Nephron progenitor cell (in vitro differentiated cells): ENCODE data around the gene CDHR5.

Source experiments
- DNase-seq: peaks from one replicate; pipeline ENCODE4 v3.0.0; 2021
- H3K27ac Mint-ChIP-seq: 2 replicates; pipeline ENCODE4 v1.8.0; 2021; ENCODE audit warnings: mild to moderate bottlenecking, moderate library complexity, mixed read lengths
- H3K27me3 Mint-ChIP-seq: 2 replicates; pipeline ENCODE4 v1.8.0; 2021; ENCODE audit warnings: mild to moderate bottlenecking, low read depth, mixed read lengths; ENCODE audit not compliant: poor library complexity
- H3K36me3 Mint-ChIP-seq: 2 replicates; pipeline ENCODE4 v1.8.0; 2021; ENCODE audit warnings: low read depth, mixed read lengths
- H3K4me1 Mint-ChIP-seq: 2 replicates; pipeline ENCODE4 v1.8.0; 2021; ENCODE audit warnings: mixed read lengths
- H3K4me3 Mint-ChIP-seq: 2 replicates; pipeline ENCODE4 v1.8.0; 2021; ENCODE audit warnings: mild to moderate bottlenecking, moderate library complexity, mixed read lengths
- H3K9me3 Mint-ChIP-seq: 2 replicates; pipeline ENCODE4 v1.8.0; 2021; ENCODE audit warnings: mild to moderate bottlenecking, moderate library complexity, mixed read lengths
- TF ChIP-seq, protein P1 (sequence below): fragments of 200-600 bp; sonication (generic); IDR thresholded peaks from 2 replicates; pipeline ENCODE4 v1.5.0; 2021; ENCODE audit warnings: antibody characterized with exemption

The CDHR5 gene

DNA sequence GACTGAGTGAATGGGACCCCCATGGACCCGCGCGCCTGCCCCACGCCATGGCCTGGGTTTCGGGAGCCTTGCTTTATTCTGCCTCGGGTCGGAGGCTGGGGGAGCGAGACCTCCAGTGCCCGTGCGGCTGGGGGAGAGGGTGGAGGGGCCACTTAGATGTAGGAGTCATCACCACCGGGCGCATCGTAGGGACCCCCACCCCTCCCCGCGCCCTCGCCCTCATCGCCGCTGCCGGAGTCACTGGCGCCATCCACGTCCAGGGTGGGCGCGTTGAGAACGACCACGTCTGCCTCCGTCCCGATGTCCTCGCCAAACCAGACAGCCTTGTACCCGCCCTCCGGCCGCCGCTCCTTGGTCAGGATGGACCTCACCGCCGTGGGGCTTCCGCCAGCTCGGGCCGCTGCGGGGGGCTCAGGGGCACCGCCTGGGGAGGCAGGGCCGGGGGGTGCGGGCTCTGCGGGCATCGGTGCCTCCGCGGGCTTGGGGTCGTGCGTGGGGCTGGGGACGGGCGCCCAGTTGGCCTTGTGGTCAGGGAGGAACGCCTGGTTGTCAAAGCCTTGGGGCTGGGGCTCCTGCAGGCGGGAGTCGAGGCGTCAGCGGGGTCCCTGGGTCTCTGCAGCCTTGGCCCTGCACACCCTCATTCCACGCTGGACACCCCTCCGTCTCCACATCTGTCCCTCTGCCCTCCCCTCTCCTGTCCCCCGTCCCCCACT is 7.4 kb downstream of the CDHR5 start:
- Mint-ChIP-seq H3K4me3 (no peak overlapping the region), H3K36me3 (peaks cover 1% of the 10 kb centered on the region), H3K27me3 (no peaks in the 10 kb centered on the region), H3K27ac (no peak overlapping the region), H3K4me1 (peaks cover 27% of the 10 kb centered on the region), H3K9me3 (no peaks in the 10 kb centered on the region)
- no peak for DNase-seq
- TF ChIP-seq, protein P1, sequence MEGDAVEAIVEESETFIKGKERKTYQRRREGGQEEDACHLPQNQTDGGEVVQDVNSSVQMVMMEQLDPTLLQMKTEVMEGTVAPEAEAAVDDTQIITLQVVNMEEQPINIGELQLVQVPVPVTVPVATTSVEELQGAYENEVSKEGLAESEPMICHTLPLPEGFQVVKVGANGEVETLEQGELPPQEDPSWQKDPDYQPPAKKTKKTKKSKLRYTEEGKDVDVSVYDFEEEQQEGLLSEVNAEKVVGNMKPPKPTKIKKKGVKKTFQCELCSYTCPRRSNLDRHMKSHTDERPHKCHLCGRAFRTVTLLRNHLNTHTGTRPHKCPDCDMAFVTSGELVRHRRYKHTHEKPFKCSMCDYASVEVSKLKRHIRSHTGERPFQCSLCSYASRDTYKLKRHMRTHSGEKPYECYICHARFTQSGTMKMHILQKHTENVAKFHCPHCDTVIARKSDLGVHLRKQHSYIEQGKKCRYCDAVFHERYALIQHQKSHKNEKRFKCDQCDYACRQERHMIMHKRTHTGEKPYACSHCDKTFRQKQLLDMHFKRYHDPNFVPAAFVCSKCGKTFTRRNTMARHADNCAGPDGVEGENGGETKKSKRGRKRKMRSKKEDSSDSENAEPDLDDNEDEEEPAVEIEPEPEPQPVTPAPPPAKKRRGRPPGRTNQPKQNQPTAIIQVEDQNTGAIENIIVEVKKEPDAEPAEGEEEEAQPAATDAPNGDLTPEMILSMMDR, result no peak

DNA sequence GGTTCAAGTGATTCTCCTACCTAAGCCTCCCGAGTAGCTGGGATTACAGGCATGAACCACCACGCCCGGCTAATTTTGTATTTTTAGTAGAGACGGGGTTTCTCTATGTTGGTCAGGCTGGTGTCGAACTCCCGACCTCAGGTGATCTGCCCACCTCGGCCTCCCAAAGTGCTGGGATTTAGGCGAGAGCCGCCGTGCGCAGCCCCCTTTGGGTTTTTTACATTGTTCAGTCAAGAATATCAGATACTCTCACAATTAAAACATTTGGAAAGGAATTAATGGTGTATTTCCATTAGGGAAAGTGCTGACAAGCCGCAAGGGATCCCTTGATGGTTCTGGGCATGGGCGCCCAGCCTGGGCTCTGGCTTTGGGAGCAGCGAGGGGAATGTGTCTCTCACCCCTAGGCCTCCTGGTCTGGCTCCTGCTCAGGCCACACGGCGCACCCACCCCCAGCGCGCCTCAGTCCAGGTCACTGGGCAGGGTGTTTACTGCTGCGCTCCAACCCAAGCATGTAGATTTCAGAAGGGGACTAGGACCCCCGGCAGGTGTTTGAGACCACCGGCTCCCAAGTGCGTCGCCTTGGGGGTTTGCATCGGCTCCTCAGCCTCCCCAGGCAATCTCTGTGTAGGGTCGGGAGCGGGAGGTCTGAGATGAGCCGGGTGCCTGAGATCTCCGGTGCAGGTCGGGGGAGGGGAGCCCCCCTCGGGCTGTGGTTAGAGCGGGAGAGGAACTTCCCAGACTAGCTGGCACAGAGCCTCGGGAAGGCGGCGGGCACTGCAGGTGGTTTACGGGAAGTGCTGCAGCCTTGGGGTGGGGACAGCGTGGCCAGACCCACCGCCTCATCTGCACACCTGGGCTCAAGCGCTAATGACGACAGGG is 8.2 kb downstream of the CDHR5 start:
- Mint-ChIP-seq H3K36me3 (peaks cover 7% of the 10 kb centered on the region), H3K27ac (no peak overlapping the region), H3K4me1 (peaks cover 33% of the 10 kb centered on the region), H3K9me3 (no peaks in the 10 kb centered on the region), H3K4me3 (peak overlapping the region; percentile 80), H3K27me3 (no peaks in the 10 kb centered on the region)
- no peak for DNase-seq
- TF ChIP-seq, protein P1, result no peak

DNA sequence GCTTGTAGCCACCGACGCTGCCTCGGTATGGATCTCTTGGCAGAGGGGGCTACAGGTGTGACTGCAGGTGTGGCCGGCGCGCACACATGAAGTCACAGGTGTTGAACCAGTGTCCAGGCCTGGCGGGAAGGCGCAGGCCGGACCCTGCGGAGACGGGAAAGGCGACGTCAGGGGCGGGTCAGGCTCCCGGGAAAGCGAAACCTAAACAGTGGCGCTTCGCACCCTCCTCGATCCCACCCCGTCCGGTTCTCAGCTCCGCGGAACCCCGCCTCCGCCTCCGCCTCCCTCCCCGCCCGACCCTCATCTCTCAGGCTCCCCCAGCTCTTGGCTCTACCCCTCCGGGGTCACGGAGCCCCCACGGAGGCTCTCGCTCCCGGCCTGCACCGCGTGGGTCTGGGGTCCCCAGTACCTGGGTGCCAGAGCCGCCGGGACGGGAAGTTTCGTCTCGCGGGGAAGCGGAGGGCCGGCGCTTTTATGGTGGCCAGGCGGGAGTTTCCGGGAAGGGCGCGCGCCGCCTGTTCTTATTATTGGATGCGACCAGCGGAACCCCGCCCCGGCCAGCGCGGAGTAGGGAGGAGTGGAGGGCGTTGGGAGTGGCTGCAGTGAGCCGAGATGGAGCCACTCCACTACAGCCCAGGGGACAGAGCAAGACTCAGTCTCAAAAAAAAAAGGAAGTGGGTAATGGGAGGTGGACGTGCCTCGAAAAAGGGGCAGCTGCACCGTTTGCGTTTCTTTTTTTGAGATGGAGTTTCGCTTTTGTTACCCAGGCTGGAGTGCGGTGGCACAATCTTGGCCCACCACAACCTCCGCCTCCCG is 9.0 kb downstream of the CDHR5 start, which contains the start of gene IRF7:
IRF7 (minus strand) TSS at position 447 of the 816 bp plus-strand sequence. CDS start 586 bp downstream, outside the sequence.
- Mint-ChIP-seq H3K27ac (peak within 1 kb of the TSS; percentile 78), H3K4me1 (peaks cover 33% of the 10 kb centered on the region), H3K27me3 (no peaks in the 10 kb centered on the region), H3K4me3 (peak within 1 kb of the TSS; percentile 80), H3K36me3 (peaks cover 10% of the 10 kb centered on the region), H3K9me3 (no peaks in the 10 kb centered on the region)
- TF ChIP-seq, protein P1, result no peak
- peak; percentile 91 for DNase-seq

DNA sequence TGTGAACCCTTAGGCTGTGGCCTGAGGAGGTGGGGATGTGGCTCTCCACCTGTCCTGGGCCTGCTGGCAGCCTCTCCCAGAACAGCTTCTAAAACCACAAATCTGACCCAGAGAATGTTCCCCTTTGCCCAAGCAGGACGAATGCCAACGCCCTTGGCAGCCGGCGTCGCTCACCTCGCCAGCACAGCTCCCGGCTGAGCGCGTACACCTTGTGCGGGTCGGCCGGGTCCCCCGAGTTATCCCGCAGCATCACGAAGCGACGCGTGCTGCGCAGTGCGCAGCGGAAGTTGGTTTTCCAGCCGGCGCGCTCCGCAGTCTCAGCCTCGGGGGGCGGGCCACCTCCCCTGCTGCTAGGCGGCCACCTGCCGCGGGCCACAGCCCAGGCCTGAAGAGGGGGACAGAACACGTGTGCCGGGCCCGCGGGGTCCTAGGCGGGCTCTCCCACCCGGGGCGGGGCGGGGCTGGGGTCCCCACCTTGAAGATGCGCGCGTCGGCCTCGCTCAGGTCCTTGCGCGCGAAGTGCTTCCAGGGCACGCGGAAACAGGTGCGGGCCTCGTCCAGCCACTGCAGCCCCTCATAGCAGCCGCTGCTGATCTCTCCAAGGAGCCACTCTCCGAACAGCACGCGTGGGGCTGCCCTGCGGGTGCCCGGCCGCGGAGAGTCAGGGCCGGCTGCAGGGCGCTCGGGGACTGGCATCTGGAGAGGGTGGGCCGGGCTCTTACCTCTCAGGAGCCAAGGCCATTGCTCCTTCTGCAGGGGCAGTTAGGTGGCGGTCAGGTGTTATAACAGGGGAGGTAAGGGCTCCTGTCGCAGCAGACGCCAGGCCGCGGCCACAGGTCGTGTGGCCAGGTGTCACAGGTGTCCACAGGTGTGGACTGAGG is 9.9 kb downstream of the CDHR5 start:
- peaks cover 12% of the 10 kb centered on the region for H3K36me3 Mint-ChIP-seq
- TF ChIP-seq, protein P1, result no peak

DNA sequence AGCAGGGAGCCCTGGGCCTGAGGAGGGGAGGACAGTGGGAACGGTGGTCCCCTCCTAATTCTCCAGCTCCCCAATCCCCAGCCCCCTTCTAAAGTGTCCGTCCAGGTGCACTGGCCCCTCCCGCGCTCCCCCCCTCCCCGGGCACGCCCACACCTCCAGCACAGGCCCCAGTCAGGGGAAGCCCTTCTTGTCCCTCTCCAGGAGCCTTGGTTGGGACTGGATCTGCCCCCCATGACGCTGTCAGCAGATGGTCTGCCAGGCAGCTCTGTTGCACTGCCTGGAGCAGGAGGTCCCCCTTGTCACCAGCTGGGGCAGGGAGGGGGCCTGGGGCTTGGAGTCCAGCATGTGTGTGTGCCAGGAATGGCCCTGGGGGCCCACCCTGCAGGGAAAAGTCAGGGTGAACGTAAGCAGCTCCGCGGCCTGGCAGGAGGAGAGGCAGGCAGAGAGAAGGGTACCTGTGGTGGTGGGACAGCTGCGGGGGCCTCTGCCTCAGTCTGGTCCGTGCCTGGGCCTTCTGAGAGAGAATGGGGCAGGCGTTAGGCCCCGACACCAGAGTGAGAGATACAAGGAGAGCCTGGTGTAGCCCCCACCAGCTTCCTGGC is 10.6 kb downstream of the CDHR5 start:
- H3K27ac Mint-ChIP-seq, result no peak overlapping the region

More for the DNA sequence above, 9.9 kb downstream of the CDHR5 start:
- no peaks in the 10 kb centered on the region for H3K9me3 Mint-ChIP-seq
- H3K27ac Mint-ChIP-seq, result no peak overlapping the region
- H3K4me3 Mint-ChIP-seq, result peak overlapping the region; percentile 80
- no peak for DNase-seq
- H3K27me3 Mint-ChIP-seq, result no peaks in the 10 kb centered on the region
- H3K4me1 Mint-ChIP-seq, result peaks cover 33% of the 10 kb centered on the region

More for the DNA sequence above, 10.6 kb downstream of the CDHR5 start:
- Mint-ChIP-seq H3K36me3 (peaks cover 12% of the 10 kb centered on the region), H3K9me3 (no peaks in the 10 kb centered on the region), H3K4me3 (peak overlapping the region; percentile 56), H3K4me1 (peaks cover 28% of the 10 kb centered on the region), H3K27me3 (no peaks in the 10 kb centered on the region)
- TF ChIP-seq, protein P1, result no peak
- DNase-seq, result no peak
